GM18508 (cell line): ENCODE results near the gene FAM20C.

ENCODE experiments used
- ATAC-seq: cut with Tn5 transposase; IDR thresholded peaks from one replicate; pipeline ENCODE4 v1.9.1; 2021; ENCODE audit warnings: moderate number of reproducible peaks; ENCODE audit not compliant: insufficient read depth, unreplicated experiment

The FAM20C gene

GRCh38 chr7:221978-222715 is 29.8 kb downstream of the FAM20C start:
- ATAC-seq = no peak

GRCh38 chr7:222716-223041 is 30.3 kb downstream of the FAM20C start:
- ATAC-seq = no peak

- no peak for ATAC-seq
Measured at GRCh38 chr7:223118-223800, 30.9 kb downstream of the FAM20C start.

- no peak for ATAC-seq
Measured at GRCh38 chr7:223861-224260, 31.5 kb downstream of the FAM20C start.

GRCh38 chr7:226281-226895 is 34.0 kb downstream of the FAM20C start:
- no peak for ATAC-seq

GRCh38 chr7:227926-228325 is 35.6 kb downstream of the FAM20C start:
- ATAC-seq = no peak

- ATAC-seq = no peak
Measured at GRCh38 chr7:228610-229009, 36.2 kb downstream of the FAM20C start.

GRCh38 chr7:229184-229964 is 37.0 kb downstream of the FAM20C start:
- ATAC-seq = no peak

GRCh38 chr7:230274-230673 is 37.9 kb downstream of the FAM20C start:
- no peak for ATAC-seq

GRCh38 chr7:231030-231857 is 38.9 kb downstream of the FAM20C start:
- no peak for ATAC-seq

GRCh38 chr7:231858-232246 is 39.5 kb downstream of the FAM20C start:
- no peak for ATAC-seq

GRCh38 chr7:232410-233248 is 40.3 kb downstream of the FAM20C start:
- no peak for ATAC-seq

GRCh38 chr7:233249-234035 is 41.1 kb downstream of the FAM20C start:
- no peak for ATAC-seq

- ATAC-seq = no peak
Measured at GRCh38 chr7:234051-234707, 41.8 kb downstream of the FAM20C start.

GRCh38 chr7:234708-235553 is 42.6 kb downstream of the FAM20C start:
- ATAC-seq = no peak

- ATAC-seq = no peak
Measured at GRCh38 chr7:235576-236395, 43.4 kb downstream of the FAM20C start.
